GM10847 (cell line): ENCODE data around the gene RALGPS1.

ENCODE experiments used
- POLR2A ChIP-seq: IDR thresholded peaks from 2 replicates; pipeline ENCODE4 v1.6.1; 2011; ENCODE audit not compliant: insufficient read length; ENCODE audit errors: extremely low read depth

The RALGPS1 gene

GRCh38 chr9:126986506-126986951 is 71.9 kb downstream of the RALGPS1 start:
- no peak for TF ChIP-seq POLR2A

DNA sequence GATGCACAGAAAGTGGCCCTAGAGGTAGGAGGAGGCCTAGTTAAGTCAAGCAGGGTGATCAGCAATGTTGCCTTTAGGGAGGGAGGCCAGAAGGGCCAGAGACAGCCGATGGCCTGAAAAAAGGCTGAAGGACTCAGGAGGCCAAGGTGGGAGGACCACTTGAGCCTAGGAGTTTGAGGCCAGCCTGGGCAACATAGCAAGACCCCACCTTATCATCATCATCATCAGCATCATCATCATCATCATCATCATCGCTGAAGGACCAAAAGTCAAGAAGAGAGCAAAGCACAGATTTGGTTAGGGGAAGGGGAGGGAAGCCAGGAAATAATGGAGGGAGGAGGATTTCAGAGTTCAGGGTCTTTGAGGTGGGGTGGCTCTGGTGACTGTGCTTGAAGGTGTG is 74.3 kb downstream of the RALGPS1 start:
- no peak for TF ChIP-seq POLR2A

GRCh38 chr9:126989847-126990842 is 75.6 kb downstream of the RALGPS1 start:
- no peak for TF ChIP-seq POLR2A

GRCh38 chr9:126991183-126991582 is 76.6 kb downstream of the RALGPS1 start:
- no peak for TF ChIP-seq POLR2A

- TF ChIP-seq POLR2A, result no peak
These were observed 77.8 kb downstream of the RALGPS1 start for GRCh38 chr9:126992427-126992826.

DNA sequence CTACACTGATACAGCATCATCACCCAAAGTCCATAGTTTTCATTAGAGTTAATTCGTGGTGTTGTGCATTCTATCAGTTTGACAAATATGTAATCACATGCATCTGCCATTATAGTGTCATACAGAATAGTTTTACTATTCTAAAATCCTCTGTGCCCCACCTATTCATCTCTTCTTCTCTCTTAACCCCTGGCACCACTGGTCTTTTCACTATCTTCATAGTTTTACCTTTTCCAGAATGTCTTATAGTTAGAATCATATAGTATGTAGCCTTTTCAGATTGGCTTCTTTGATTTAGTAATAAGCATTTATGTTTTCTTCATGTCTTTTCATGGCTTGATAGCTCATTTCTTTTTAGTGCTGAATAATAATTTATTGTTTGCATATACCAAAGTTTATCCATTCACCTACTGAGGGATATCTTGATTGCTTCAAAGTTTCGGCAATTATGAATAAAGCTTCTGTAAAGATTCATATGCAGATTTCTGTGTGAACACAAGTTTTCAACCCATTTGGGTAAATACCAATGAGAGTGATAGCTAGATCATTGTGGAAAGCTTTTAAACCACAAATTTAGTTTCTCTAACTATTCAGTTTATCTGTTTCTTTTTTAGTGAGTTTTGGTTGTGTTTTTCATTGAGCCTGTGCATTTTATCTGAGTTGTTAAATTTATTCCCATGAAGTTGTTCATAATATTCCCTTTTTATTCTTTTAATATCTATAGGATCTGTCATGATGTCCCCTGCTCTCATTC is 84.9 kb downstream of the RALGPS1 start:
- TF ChIP-seq POLR2A, result no peak

DNA sequence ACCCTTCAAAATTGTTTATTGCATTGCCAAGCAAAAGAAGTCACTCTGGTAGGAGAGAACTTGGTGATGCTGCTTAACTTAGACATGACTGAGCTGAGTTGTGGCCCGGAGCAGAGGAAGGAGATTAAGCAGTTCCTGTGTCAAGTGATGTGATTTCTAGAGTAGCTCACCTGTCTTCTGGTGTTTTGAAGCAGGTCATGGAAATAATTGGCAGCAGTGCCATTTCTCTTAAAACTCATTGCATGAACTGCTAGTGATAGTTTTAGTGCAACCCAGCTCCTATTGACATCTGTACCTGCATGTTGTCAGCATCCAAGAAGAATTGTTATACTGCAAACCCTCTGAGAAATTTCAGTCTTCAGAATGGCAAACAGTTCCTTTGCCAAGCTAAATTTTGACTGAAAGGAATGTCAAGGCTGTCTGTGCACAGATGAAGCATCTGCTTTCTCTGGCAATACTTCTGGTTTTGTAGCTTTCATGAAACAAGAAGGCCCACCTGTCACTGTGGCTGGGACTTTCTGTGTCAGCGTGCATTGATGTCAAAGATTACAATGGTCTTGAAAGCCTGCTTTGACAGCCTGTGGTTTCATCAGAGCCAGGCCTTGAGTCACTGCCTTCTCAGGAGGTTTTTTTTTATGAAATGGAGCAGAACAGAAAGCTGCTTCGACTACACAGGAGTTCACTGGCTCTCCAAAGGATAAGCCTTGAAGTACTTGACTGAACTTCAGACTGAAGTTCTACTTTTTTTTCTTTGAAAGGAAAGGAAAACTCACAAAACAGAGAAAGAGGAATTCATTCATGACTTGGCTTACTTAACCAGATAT is 90.6 kb downstream of the RALGPS1 start:
- no peak for TF ChIP-seq POLR2A

DNA sequence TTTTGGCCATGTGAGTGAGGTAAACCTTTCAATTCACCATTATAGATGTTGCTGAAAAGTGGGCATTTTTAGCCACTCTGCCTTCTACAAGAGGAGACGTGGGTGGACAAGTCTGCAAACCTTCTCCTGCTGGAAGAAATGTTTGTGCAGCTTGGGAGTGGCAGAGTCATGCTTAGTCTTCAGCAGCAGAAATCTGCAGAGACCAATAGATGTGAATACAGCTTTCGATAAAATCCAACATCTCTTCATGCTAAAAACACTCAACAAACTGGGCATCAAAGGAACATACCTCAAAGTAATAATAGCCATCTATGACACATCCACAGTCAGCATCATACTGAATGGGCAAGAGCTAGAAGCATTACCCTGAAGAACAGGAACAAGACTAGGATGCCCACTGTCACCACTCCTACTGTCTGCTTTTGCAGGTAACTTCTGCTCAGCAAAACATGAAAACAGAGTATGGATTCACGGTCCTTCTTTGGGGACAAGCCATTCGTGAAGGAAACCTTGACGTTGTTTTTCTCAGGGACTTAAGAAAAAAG is 91.3 kb downstream of the RALGPS1 start:
- no peak for TF ChIP-seq POLR2A

GRCh38 chr9:127007638-127008037 is 93.1 kb downstream of the RALGPS1 start:
- TF ChIP-seq POLR2A, result no peak

GRCh38 chr9:127008076-127008475 is 93.5 kb downstream of the RALGPS1 start:
- no peak for TF ChIP-seq POLR2A

GRCh38 chr9:127011772-127012171 is 97.2 kb downstream of the RALGPS1 start:
- TF ChIP-seq POLR2A, result no peak

GRCh38 chr9:127012250-127012649 is 97.7 kb downstream of the RALGPS1 start:
- no peak for TF ChIP-seq POLR2A

DNA sequence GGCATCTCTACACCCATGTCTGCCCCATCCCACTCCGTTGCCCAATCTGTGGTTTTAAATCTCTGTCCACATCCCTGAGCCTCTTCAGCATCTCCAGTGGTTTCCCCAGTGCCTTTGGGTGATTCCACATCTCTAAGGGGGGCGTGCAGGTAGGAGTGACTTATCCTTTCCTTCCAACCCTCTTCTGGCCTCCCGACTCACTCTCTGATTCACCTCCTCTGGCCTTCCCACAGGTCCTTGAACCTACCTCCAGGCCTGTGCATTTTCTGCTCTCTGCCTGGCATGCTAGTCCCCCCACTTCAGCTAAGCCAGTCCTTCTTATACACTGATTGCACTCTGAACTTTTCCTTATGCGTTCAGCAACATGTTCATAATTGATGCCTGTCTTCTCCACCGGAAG is 99.0 kb downstream of the RALGPS1 start:
- no peak for TF ChIP-seq POLR2A

GRCh38 chr9:127014216-127014909 is 99.8 kb downstream of the RALGPS1 start:
- no peak for TF ChIP-seq POLR2A
